ENCODE data around the gene DISC1.

DNA sequence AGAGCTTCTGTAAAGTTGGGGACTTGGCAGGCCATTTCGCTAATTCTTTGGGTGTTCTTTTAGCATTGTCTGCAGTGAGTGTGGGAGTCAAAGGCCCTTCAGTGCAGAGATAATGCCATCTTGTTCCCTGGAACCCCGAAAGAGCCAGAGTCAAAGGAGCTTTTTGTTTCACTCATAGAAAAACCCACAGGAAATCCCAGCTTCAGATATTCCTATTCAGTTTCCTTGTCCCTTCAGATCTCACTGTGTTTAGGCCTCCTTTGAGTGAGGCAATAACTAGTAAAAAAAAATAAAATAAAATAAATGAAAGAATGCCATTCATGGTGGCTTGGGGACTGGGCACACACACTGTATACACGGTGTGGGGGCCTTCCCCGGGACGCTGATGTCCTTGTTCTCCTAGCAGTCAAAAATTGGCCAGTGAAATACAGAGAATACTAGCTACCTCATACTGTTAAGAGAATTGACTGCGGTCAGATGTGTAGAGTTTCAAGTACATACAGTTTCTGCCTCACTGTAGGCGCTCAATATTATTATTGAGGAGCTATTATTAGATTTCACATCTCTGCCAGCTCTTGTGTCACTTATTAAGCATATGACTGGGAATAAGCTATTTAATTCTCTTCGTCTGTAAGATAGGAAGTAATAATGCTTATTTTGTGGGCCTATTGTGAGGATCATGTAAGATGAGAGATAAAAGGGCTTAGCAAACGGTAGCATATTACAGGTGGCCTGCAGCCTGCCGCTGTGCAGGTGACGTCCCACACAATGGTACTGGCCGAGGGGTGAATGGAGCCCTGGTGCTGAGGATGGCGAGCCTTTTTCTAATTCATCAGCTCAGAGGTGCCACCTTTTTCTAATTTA is 16.7 kb downstream of the DISC1 start:
- TF ChIP-seq CTCF (conservative IDR thresholded peaks at IDR 0.05) (no peak), ZFX (IDR thresholded peaks at IDR 0.05) (no peak)
